Endothelial cell (in vitro differentiated cells): ENCODE results near the gene FCRL5. TPM values are rescaled to one million over a fixed set of nuclear protein-coding genes. Genes with fewer than 3 reads are reported as not detected.

Experiments
- DNase-seq: peaks from one replicate; pipeline ENCODE4 v3.0.0; 2021; ENCODE audit warnings: low spot score
- H3K27ac Mint-ChIP-seq: one replicate; pipeline ENCODE4 v1.8.0; 2021; ENCODE audit warnings: mixed read lengths, inconsistent platforms; ENCODE audit not compliant: unreplicated experiment
- H3K27me3 Mint-ChIP-seq: one replicate; pipeline ENCODE4 v1.8.0; 2021; ENCODE audit warnings: mild to moderate bottlenecking, moderate library complexity, mixed read lengths, inconsistent platforms; ENCODE audit not compliant: unreplicated experiment
- H3K36me3 Mint-ChIP-seq: one replicate; pipeline ENCODE4 v1.8.0; 2021; ENCODE audit warnings: mild to moderate bottlenecking, low read depth, mixed read lengths, inconsistent platforms; ENCODE audit not compliant: unreplicated experiment
- H3K4me1 Mint-ChIP-seq: one replicate; pipeline ENCODE4 v1.8.0; 2021; ENCODE audit warnings: mild to moderate bottlenecking, mixed read lengths, inconsistent platforms; ENCODE audit not compliant: unreplicated experiment
- H3K4me3 Mint-ChIP-seq: one replicate; pipeline ENCODE4 v1.8.0; 2021; ENCODE audit warnings: mild to moderate bottlenecking, mixed read lengths, inconsistent platforms; ENCODE audit not compliant: unreplicated experiment
- H3K9me3 Mint-ChIP-seq: one replicate; pipeline ENCODE4 v1.8.0; 2021; ENCODE audit warnings: mixed read lengths, inconsistent platforms; ENCODE audit not compliant: unreplicated experiment
- total RNA-seq: library from RNA; stranded (reverse); fragmentation: NEBNext Ultra II Directional; extraction: Animal tissue kit (Norgen Biotek cat#: 25700); gene quantifications from one replicate; pipeline ENCODE4 v1.2.1, GENCODE V29; 2021; ENCODE audit not compliant: unreplicated experiment
- TF ChIP-seq, protein P1 (sequence below): fragments of 200-600 bp; sonication (generic); IDR thresholded peaks from one replicate; pipeline ENCODE4 v1.5.0; 2021; ENCODE audit warnings: antibody characterized with exemption; ENCODE audit not compliant: unreplicated experiment

Gene FCRL5
- total RNA-seq, 1 donor from 2014 or later = not detected

DNA sequence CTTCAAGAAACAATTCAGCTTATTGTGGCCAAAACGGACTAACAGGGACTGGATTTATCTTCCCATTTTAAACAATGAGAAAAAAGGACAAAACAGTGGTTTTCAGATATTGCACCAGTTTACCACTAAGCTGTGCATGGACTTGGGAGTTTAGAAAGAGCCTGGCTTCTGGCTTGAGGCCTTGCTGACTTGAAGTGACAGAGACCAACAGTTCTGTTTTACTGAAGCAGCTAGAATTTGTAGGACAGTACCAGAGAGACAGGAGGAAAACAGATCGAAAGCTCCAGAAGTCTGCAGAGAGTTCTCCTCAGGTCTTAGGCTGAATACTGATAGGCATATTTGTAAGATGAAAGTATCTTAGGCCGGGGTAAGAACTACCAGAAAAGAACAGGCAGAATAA, 25.1 kb upstream of the FCRL5 start:
- H3K27ac Mint-ChIP-seq = no peak overlapping the region
- TF ChIP-seq, protein P1, sequence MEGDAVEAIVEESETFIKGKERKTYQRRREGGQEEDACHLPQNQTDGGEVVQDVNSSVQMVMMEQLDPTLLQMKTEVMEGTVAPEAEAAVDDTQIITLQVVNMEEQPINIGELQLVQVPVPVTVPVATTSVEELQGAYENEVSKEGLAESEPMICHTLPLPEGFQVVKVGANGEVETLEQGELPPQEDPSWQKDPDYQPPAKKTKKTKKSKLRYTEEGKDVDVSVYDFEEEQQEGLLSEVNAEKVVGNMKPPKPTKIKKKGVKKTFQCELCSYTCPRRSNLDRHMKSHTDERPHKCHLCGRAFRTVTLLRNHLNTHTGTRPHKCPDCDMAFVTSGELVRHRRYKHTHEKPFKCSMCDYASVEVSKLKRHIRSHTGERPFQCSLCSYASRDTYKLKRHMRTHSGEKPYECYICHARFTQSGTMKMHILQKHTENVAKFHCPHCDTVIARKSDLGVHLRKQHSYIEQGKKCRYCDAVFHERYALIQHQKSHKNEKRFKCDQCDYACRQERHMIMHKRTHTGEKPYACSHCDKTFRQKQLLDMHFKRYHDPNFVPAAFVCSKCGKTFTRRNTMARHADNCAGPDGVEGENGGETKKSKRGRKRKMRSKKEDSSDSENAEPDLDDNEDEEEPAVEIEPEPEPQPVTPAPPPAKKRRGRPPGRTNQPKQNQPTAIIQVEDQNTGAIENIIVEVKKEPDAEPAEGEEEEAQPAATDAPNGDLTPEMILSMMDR = no peak
- H3K27me3 Mint-ChIP-seq = peaks cover 3% of the 10 kb centered on the region
- peaks cover 4% of the 10 kb centered on the region for H3K4me1 Mint-ChIP-seq
- no peaks in the 10 kb centered on the region for H3K36me3 Mint-ChIP-seq
- no peak overlapping the region for H3K4me3 Mint-ChIP-seq
- no peaks in the 10 kb centered on the region for H3K9me3 Mint-ChIP-seq
- DNase-seq = no peak

DNA sequence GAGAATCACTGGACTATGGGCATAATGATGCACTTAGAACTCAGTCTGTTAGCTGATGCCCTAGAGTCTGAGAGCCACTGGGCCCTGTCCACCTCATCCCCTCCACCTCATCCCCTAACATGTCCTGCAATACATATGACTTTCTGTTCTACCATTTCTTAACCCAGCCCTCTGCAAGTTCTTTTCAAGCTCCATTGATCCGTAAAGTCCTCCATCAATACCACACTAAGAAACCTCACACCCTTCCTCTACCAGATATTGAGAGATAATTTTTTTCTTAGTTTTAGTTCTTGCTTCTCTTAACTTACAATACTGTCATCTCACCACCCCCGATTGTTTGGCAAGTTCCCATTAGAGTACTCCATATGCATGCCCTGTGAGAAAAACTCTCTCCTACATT, 23.4 kb upstream of the FCRL5 start:
- H3K27ac Mint-ChIP-seq = no peak overlapping the region
- no peaks in the 10 kb centered on the region for H3K27me3 Mint-ChIP-seq
- no peaks in the 10 kb centered on the region for H3K9me3 Mint-ChIP-seq
- no peaks in the 10 kb centered on the region for H3K36me3 Mint-ChIP-seq
- no peaks in the 10 kb centered on the region for H3K4me1 Mint-ChIP-seq
- no peak for DNase-seq
- H3K4me3 Mint-ChIP-seq = no peak overlapping the region
- TF ChIP-seq, protein P1 = no peak

DNA sequence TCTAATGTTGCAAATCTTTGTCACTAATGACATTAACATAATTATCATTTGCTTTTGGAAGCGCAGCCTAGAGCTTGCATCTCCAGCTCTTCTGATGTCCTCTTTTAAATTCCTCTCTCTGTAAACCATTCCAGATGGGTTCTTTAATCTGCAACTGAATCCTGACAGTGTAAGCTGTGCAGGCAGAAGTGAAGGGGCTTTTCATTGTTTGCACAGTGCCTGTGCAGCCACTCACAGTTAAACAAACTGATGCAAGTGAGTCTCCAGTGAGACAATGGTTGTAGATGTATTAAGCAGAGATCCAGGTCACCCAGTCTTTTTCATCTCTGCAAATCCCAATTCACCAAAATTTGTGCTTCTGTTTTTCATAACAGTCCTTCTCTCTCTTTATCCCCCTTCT, 22.5 kb upstream of the FCRL5 start:
- Mint-ChIP-seq H3K9me3 (no peaks in the 10 kb centered on the region), H3K4me3 (no peak overlapping the region), H3K27me3 (no peaks in the 10 kb centered on the region), H3K36me3 (no peaks in the 10 kb centered on the region), H3K27ac (no peak overlapping the region), H3K4me1 (no peaks in the 10 kb centered on the region)
- DNase-seq = no peak
- TF ChIP-seq, protein P1 = no peak

DNA sequence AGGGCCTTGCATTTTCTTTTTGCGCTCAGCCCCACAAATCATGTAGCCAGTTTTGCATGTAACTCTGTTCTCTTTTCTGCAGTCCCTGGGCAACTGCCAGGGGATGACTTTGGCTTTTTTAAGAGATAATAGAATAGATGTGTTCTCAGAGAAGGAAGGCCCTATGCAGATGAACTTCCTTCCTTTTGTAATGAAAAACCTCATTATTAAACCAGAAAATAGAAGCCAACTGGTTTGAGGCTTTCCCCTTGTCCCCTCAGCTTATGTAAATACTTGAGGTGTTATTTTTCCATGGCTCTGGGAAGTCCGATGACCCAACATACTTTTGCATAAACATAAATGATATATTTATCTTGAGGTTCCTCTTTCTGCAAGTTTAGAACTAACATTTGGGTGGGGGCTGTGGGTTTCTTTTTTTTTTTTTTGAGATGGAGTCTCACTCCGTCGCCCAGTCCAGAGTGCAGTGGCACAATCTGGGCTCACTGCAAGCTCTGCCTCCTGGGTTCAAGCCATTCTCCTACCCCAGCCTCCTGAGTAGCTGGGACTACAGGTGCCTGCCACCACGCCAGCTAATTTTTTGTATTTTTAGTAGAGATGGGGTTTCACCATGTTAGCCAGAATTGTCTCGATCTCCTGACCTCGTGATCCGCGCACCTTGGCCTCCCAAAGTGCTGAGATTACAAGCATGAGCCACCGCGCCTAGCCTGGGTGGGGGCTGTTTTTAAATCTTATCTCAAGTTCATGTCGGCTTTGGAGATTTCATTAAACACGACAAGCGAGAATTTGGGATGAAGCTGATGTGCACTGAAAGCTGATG, 14.4 kb upstream of the FCRL5 start:
- Mint-ChIP-seq H3K9me3 (no peaks in the 10 kb centered on the region), H3K4me1 (no peaks in the 10 kb centered on the region), H3K27me3 (no peaks in the 10 kb centered on the region), H3K36me3 (no peaks in the 10 kb centered on the region), H3K4me3 (no peak overlapping the region), H3K27ac (no peak overlapping the region)
- DNase-seq = no peak
- TF ChIP-seq, protein P1 = no peak

DNA sequence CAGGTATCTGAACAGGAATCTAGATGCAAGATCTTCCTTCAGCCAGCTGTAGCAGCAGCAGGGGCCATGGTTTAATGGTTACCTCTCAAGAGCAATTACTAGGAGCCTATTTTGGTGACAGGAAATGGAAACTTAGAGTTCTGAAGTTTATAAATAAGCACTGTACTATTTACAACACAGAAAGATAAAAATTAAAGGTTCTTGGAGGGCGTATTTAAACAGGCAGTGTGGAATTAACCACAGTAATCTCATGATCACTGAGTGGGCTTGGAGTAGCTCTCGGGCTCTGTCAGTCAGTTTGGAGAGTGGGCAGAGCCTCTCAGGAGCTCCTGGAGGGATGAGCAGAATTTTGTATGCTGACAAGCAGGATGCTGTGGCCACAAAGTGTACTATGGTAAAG, 10.2 kb upstream of the FCRL5 start:
- H3K36me3 Mint-ChIP-seq = no peaks in the 10 kb centered on the region

More for the DNA sequence above, 10.2 kb upstream of the FCRL5 start:
- H3K4me1 Mint-ChIP-seq = no peaks in the 10 kb centered on the region
- H3K4me3 Mint-ChIP-seq = no peak overlapping the region
- TF ChIP-seq, protein P1 = no peak
- no peak for DNase-seq
- no peaks in the 10 kb centered on the region for H3K27me3 Mint-ChIP-seq
- H3K27ac Mint-ChIP-seq = no peak overlapping the region
- no peaks in the 10 kb centered on the region for H3K9me3 Mint-ChIP-seq
